ENCODE results near the gene PPP4R3B. TPM values are rescaled to one million over a fixed set of nuclear protein-coding genes. Genes with fewer than 3 reads are reported as not detected.

The PPP4R3B gene
- total RNA-seq, 1 experiment from 2014 or later, result 49.2 TPM

- no TSS peak for BruUV-seq (replicated peaks)
- H3K4me3 Mint-ChIP-seq (ENCODE audit: low read depth, unreplicated experiment), result no peak overlapping the region
- CTCF ChIA-PET, result no interaction called here
- DNase-seq, result no peak
- no peak for TF ChIP-seq CTCF (IDR thresholded peaks at IDR 0.05; ENCODE audit: unreplicated experiment)
- H3K27me3 Mint-ChIP-seq (ENCODE audit: unreplicated experiment), result no peaks in the 10 kb centered on the region
- H3K9me3 Mint-ChIP-seq (ENCODE audit: low read depth, unreplicated experiment), result no peaks in the 10 kb centered on the region
- no peaks in the 10 kb centered on the region for H3K4me1 Mint-ChIP-seq (ENCODE audit: low read depth, unreplicated experiment)
- peaks cover 25% of the 10 kb centered on the region for H3K36me3 Mint-ChIP-seq (ENCODE audit: insufficient read depth, unreplicated experiment)
- no peak overlapping the region for H3K27ac Mint-ChIP-seq (ENCODE audit: unreplicated experiment)
- intact Hi-C loops (cut with micrococcal nuclease; ENCODE audit: unreplicated experiment), result no loop called here
Measured at GRCh38 chr2:55592130-55592529, 25.3 kb downstream of the PPP4R3B start.

- no peak for TF ChIP-seq CTCF (IDR thresholded peaks at IDR 0.05; ENCODE audit: unreplicated experiment)
- H3K27me3 Mint-ChIP-seq (ENCODE audit: unreplicated experiment), result no peaks in the 10 kb centered on the region
- no peak overlapping the region for H3K4me3 Mint-ChIP-seq (ENCODE audit: low read depth, unreplicated experiment)
- CTCF ChIA-PET, result no interaction called here
- no peaks in the 10 kb centered on the region for H3K4me1 Mint-ChIP-seq (ENCODE audit: low read depth, unreplicated experiment)
- no peaks in the 10 kb centered on the region for H3K9me3 Mint-ChIP-seq (ENCODE audit: low read depth, unreplicated experiment)
- BruUV-seq (replicated peaks), result no TSS peak
- no peak for DNase-seq
- no peak overlapping the region for H3K27ac Mint-ChIP-seq (ENCODE audit: unreplicated experiment)
- H3K36me3 Mint-ChIP-seq (ENCODE audit: insufficient read depth, unreplicated experiment), result peaks cover 23% of the 10 kb centered on the region
- intact Hi-C loops (cut with micrococcal nuclease; ENCODE audit: unreplicated experiment), result no loop called here
Measured at GRCh38 chr2:55590810-55591440, 26.5 kb downstream of the PPP4R3B start.

- H3K9me3 Mint-ChIP-seq (ENCODE audit: low read depth, unreplicated experiment), result no peaks in the 10 kb centered on the region
- H3K27me3 Mint-ChIP-seq (ENCODE audit: unreplicated experiment), result no peaks in the 10 kb centered on the region
- intact Hi-C loops (cut with micrococcal nuclease; ENCODE audit: unreplicated experiment), result no loop called here
- peaks cover 27% of the 10 kb centered on the region for H3K36me3 Mint-ChIP-seq (ENCODE audit: insufficient read depth, unreplicated experiment)
- H3K4me3 Mint-ChIP-seq (ENCODE audit: low read depth, unreplicated experiment), result no peak overlapping the region
- H3K27ac Mint-ChIP-seq (ENCODE audit: unreplicated experiment), result no peak overlapping the region
- CTCF ChIA-PET, result no interaction called here
- DNase-seq, result no peak
- TF ChIP-seq CTCF (IDR thresholded peaks at IDR 0.05; ENCODE audit: unreplicated experiment), result no peak
- H3K4me1 Mint-ChIP-seq (ENCODE audit: low read depth, unreplicated experiment), result no peaks in the 10 kb centered on the region
- no TSS peak for BruUV-seq (replicated peaks)
Measured at GRCh38 chr2:55585451-55586080, 31.9 kb downstream of the PPP4R3B start.

- BruUV-seq (replicated peaks), result no TSS peak
- CTCF ChIA-PET, result interaction anchor here (0.6 kb wide), 2 partner anchors 33 to 985 kb away, joined by 3 read pairs; no protein-coding TSS in a partner anchor
- H3K36me3 Mint-ChIP-seq (ENCODE audit: insufficient read depth, unreplicated experiment), result peaks cover 27% of the 10 kb centered on the region
- no peak overlapping the region for H3K4me3 Mint-ChIP-seq (ENCODE audit: low read depth, unreplicated experiment)
- DNase-seq, result no peak
- intact Hi-C loops (cut with micrococcal nuclease; ENCODE audit: unreplicated experiment), result no loop called here
- H3K4me1 Mint-ChIP-seq (ENCODE audit: low read depth, unreplicated experiment), result no peaks in the 10 kb centered on the region
- H3K27me3 Mint-ChIP-seq (ENCODE audit: unreplicated experiment), result no peaks in the 10 kb centered on the region
- no peaks in the 10 kb centered on the region for H3K9me3 Mint-ChIP-seq (ENCODE audit: low read depth, unreplicated experiment)
- no peak overlapping the region for H3K27ac Mint-ChIP-seq (ENCODE audit: unreplicated experiment)
- no peak for TF ChIP-seq CTCF (IDR thresholded peaks at IDR 0.05; ENCODE audit: unreplicated experiment)
Measured at GRCh38 chr2:55581874-55582547, 35.4 kb downstream of the PPP4R3B start.
